SK-N-SH (cell line): ENCODE results near the gene NOTCH4. TPM values are rescaled to one million over a fixed set of nuclear protein-coding genes. Genes with fewer than 3 reads are reported as not detected.

Experiments
- CTCF ChIA-PET: fragments of 300-600, 350-600 bp; formaldehyde crosslinking; extraction: SDS; loops from one replicate; lab custom pipeline; 2021; lab: Yijun Ruan, JAX
- POLR2A ChIA-PET: fragments of 350-600 bp; sonication (Branson Sonifier 250); formaldehyde crosslinking; extraction: SDS; loops from one replicate; lab custom pipeline; 2020; ENCODE audit warnings: antibody characterized with exemption, inconsistent platforms; lab: Yijun Ruan, JAX
- DNase-seq: peaks from one replicate; pipeline ENCODE4 v3.0.0; 2012
- H2AFZ ChIP-seq: fragments of 200-600 bp; sonication (generic); 2 replicates; pipeline ENCODE4 v1.8.1; 2016; ENCODE audit warnings: antibody characterized with exemption, mild to moderate bottlenecking, low read depth
- H3F3A ChIP-seq: fragments of 200-600 bp; sonication (generic); replicated peaks from 2 replicates; pipeline ENCODE3; 2016; ENCODE audit warnings: antibody characterized with exemption, mild to moderate bottlenecking; ENCODE audit not compliant: insufficient read depth
- H3K27ac ChIP-seq, 2 experiments: fragments of 200-500 bp in 1 of 2; fragments of 200-600 bp in 1 of 2; sonication (Bioruptor generic) in 1 of 2; sonication (generic), shearing (Covaris generic) in 1 of 2; 2 replicates each; pipeline versions ENCODE4 v1.5.1 to v1.6.1; 2014 to 2016; ENCODE audit warnings: low read depth in 2 of 2, inconsistent platforms in 1 of 2, low read length in 1 of 2, mild to moderate bottlenecking in 1 of 2, mixed read lengths in 1 of 2
- H3K27me3 ChIP-seq: fragments of 200-600 bp; sonication (generic), shearing (Covaris generic); 2 replicates; pipeline ENCODE4 v1.6.1; 2016; ENCODE audit warnings: mixed run types; ENCODE audit not compliant: insufficient read depth
- H3K36me3 ChIP-seq, 2 experiments: fragments of 200-500 bp in 1 of 2; fragments of 200-600 bp in 1 of 2; sonication (Bioruptor generic) in 1 of 2; sonication (generic) in 1 of 2; replicated peaks in 1 of 2; 2 replicates each; pipeline versions ENCODE3 to v1.5.1; 2014 to 2016; ENCODE audit warnings: low read length in 1 of 2, mild to moderate bottlenecking in 1 of 2; ENCODE audit not compliant: insufficient read depth in 2 of 2, control insufficient read depth in 1 of 2
- H3K4me1 ChIP-seq, 2 experiments: fragments of 200-500 bp in 1 of 2; fragments of 200-600 bp in 1 of 2; sonication (Bioruptor generic) in 1 of 2; sonication (generic), shearing (Covaris generic) in 1 of 2; 2 replicates each; pipeline versions ENCODE4 v1.5.1 to v1.6.1; 2014 to 2016; ENCODE audit warnings: low read depth in 1 of 2, low read length in 1 of 2, mixed run types in 1 of 2; ENCODE audit not compliant: insufficient read depth in 2 of 2, control insufficient read depth in 1 of 2
- H3K4me2 ChIP-seq: fragments of 200-600 bp; sonication (generic), shearing (Covaris generic); 2 replicates; pipeline ENCODE4 v1.6.1; 2017; ENCODE audit warnings: mixed run types
- H3K4me3 ChIP-seq, 2 experiments: fragments of 200-500 bp in 1 of 2; fragments of 200-600 bp in 1 of 2; sonication (Bioruptor generic) in 1 of 2; sonication (generic), shearing (Covaris generic) in 1 of 2; 2 replicates each; pipeline versions ENCODE4 v1.5.1 to v1.8.1; 2014 to 2016; ENCODE audit warnings: low read depth in 2 of 2, inconsistent platforms in 1 of 2, low read length in 1 of 2, mild to moderate bottlenecking in 1 of 2, mixed read lengths in 1 of 2, moderate library complexity in 1 of 2
- H3K79me2 ChIP-seq: fragments of 200-600 bp; sonication (generic); 2 replicates; pipeline ENCODE4 v1.8.1; 2017; ENCODE audit warnings: mild to moderate bottlenecking; ENCODE audit not compliant: insufficient read depth
- H3K9ac ChIP-seq: fragments of 200-600 bp; sonication (generic); 2 replicates; pipeline ENCODE4 v1.6.1; 2017; ENCODE audit warnings: mixed run types
- H3K9me2 ChIP-seq: fragments of 200-600 bp; sonication (generic); 2 replicates; pipeline ENCODE4 v1.6.1; 2017; ENCODE audit warnings: mixed run types
- H3K9me3 ChIP-seq: fragments of 200-600 bp; sonication (generic); 2 replicates; pipeline ENCODE4 v1.6.1; 2017; ENCODE audit warnings: mixed run types, mild to moderate bottlenecking, moderate library complexity
- H4K20me1 ChIP-seq: fragments of 200-600 bp; sonication (generic); 2 replicates; pipeline ENCODE4 v1.6.1; 2017; ENCODE audit warnings: mild to moderate bottlenecking, mixed run types; ENCODE audit not compliant: insufficient read depth
- CHD2 ChIP-seq: fragments of 150-350 bp; IDR thresholded peaks from 2 replicates; pipeline ENCODE4 v1.6.1; 2018; ENCODE audit warnings: low read length; ENCODE audit not compliant: partially characterized antibody
- ELF1 ChIP-seq: IDR thresholded peaks from 2 replicates; pipeline ENCODE4 v1.4.0; 2012
- FOXJ3 ChIP-seq: sonication (generic); formaldehyde crosslinking; IDR thresholded peaks from 2 replicates; pipeline ENCODE4 v1.5.1; 2020; ENCODE audit warnings: mild to moderate bottlenecking, missing genetic modification reagents
- GABPA ChIP-seq: IDR thresholded peaks from 2 replicates; pipeline ENCODE4 v1.4.0; 2012; ENCODE audit warnings: low read depth, mild to moderate bottlenecking
- GATA2 ChIP-seq: sonication (generic); formaldehyde crosslinking; IDR thresholded peaks from 2 replicates; pipeline ENCODE4 v1.5.0; 2020; ENCODE audit warnings: mild to moderate bottlenecking, missing genetic modification reagents
- NRF1 ChIP-seq: IDR thresholded peaks from 2 replicates; pipeline ENCODE4 v1.6.1; 2012; ENCODE audit warnings: low read depth, mild to moderate bottlenecking, low read length
- RAD21 ChIP-seq: IDR thresholded peaks from 2 replicates; pipeline ENCODE4 v1.6.1; 2012; ENCODE audit warnings: mild to moderate bottlenecking, low read length
- SIN3A ChIP-seq: IDR thresholded peaks from 2 replicates; pipeline ENCODE4 v1.6.1; 2012; ENCODE audit warnings: low read depth, mild to moderate bottlenecking, low read length, moderate library complexity, borderline replicate concordance
- WGBS: methylation state at CpG from one replicate; pipeline ENCODE4 v1.1.6; 2017; ENCODE audit warnings: low lambda C conversion rate; 5-methylcytosine and 5-hydroxymethylcytosine counted together
- polyA plus RNA-seq, 3 experiments: library from polyadenylated mRNA; depleted of rRNA; stranded (reverse); fragments of >200 nt; gene quantifications; 2 replicates each; pipeline ENCODE4 v1.2.3, GENCODE V29; 2012
- TF ChIP-seq, protein P1 (sequence below): IDR thresholded peaks from 2 replicates; pipeline ENCODE4 v1.4.0; 2012; ENCODE audit warnings: low read depth, borderline replicate concordance
- TF ChIP-seq, protein P2 (sequence below): fragments of 200-600 bp; sonication (generic); IDR thresholded peaks from 2 replicates; pipeline ENCODE4 v1.6.1; 2017; ENCODE audit warnings: antibody characterized with exemption, mild to moderate bottlenecking, moderate library complexity
- TF ChIP-seq, protein P3 (sequence below): IDR thresholded peaks from 2 replicates; pipeline ENCODE4 v1.4.0; 2012; ENCODE audit warnings: low read depth
- TF ChIP-seq, protein P4 (sequence below): IDR thresholded peaks from 2 replicates; pipeline ENCODE4 v1.4.0; 2012; ENCODE audit warnings: low read depth, borderline replicate concordance

NOTCH4 gene
- polyA plus RNA-seq, 1 of the 3 experiments (the other 2 are of a cell fraction) = 2.5 TPM

DNA sequence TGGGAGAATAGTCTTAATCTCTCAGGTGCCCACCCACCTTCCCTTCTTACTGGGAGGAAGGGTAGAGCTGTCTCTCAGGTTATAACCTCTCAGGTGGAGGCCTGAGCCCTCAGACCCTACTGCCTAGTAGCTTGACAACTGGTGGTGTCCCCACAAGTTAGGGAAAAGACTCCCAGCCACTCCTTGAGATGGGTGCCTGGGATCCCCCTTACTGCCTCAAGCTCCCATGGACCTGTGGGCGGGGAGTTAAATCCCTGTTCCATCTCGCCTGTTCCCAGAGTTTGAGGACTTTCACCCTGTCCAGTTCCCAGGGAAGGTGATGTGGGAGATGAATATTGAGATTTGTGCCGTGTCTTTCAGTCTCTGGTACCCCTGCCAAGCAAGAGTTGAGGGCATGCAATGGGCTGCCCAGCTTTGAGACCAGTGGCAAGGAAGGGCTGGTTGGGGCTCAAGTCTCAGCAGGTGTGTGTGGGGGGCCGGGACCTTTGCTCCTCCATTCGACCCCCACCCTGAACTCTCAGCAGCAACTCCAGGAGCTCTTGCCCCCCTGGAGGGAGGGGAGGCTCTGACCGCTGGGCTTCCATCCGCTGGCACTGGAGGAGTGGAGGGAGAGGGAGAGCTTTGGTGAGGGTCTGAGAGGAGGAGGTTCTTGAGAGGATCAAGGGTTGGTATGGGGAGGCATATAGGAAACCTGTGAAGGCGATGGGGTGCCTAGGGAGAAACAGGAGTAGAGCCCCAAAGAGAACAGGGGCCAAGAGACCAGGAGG is 32.8 kb downstream of the NOTCH4 start:
- WGBS = 98% methylated on average over 8 of the region's 8 CpGs
- Histone ChIP-seq H4K20me1 (no peaks in the 10 kb centered on the region), H3K9ac (no peak overlapping the region), H3K27ac (peak overlapping the region; percentile 29 to 87; a peak in 3 of 4 replicates), H3K9me2 (no peaks in the 10 kb centered on the region), H3K4me3 (no peak overlapping the region; a peak in 1 of 4 replicates), H3K79me2 (peaks cover 21% of the 10 kb centered on the region), H3K36me3 (peaks cover 8 to 17% of the 10 kb centered on the region in 2 experiments), H2AFZ (no peak overlapping the region)
- POLR2A ChIA-PET = interaction anchor here (3.1 kb wide), 1 partner anchor 13 kb away, joined by 22 read pairs; the partner anchor contains the start of gene RNF5
- TF ChIP-seq, protein P1, sequence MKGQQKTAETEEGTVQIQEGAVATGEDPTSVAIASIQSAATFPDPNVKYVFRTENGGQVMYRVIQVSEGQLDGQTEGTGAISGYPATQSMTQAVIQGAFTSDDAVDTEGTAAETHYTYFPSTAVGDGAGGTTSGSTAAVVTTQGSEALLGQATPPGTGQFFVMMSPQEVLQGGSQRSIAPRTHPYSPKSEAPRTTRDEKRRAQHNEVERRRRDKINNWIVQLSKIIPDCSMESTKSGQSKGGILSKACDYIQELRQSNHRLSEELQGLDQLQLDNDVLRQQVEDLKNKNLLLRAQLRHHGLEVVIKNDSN = no peak
- TF ChIP-seq SIN3A (no peak), GATA2 (CRISPR knock-in tag) (no peak), NRF1 (no peak), GABPA (no peak), CHD2 (no peak), FOXJ3 (no peak), RAD21 (no peak), ELF1 (no peak)
- TF ChIP-seq, protein P2, sequence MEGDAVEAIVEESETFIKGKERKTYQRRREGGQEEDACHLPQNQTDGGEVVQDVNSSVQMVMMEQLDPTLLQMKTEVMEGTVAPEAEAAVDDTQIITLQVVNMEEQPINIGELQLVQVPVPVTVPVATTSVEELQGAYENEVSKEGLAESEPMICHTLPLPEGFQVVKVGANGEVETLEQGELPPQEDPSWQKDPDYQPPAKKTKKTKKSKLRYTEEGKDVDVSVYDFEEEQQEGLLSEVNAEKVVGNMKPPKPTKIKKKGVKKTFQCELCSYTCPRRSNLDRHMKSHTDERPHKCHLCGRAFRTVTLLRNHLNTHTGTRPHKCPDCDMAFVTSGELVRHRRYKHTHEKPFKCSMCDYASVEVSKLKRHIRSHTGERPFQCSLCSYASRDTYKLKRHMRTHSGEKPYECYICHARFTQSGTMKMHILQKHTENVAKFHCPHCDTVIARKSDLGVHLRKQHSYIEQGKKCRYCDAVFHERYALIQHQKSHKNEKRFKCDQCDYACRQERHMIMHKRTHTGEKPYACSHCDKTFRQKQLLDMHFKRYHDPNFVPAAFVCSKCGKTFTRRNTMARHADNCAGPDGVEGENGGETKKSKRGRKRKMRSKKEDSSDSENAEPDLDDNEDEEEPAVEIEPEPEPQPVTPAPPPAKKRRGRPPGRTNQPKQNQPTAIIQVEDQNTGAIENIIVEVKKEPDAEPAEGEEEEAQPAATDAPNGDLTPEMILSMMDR = no peak
- TF ChIP-seq, protein P3, sequence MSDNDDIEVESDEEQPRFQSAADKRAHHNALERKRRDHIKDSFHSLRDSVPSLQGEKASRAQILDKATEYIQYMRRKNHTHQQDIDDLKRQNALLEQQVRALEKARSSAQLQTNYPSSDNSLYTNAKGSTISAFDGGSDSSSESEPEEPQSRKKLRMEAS = no peak
- TF ChIP-seq, protein P4, sequence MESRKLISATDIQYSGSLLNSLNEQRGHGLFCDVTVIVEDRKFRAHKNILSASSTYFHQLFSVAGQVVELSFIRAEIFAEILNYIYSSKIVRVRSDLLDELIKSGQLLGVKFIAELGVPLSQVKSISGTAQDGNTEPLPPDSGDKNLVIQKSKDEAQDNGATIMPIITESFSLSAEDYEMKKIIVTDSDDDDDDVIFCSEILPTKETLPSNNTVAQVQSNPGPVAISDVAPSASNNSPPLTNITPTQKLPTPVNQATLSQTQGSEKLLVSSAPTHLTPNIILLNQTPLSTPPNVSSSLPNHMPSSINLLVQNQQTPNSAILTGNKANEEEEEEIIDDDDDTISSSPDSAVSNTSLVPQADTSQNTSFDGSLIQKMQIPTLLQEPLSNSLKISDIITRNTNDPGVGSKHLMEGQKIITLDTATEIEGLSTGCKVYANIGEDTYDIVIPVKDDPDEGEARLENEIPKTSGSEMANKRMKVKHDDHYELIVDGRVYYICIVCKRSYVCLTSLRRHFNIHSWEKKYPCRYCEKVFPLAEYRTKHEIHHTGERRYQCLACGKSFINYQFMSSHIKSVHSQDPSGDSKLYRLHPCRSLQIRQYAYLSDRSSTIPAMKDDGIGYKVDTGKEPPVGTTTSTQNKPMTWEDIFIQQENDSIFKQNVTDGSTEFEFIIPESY = no peak
- TF ChIP-seq, all 33 proteins: peak for 0
- Histone ChIP-seq H3K27me3 (no peaks in the 10 kb centered on the region), H3K9me3 (no peaks in the 10 kb centered on the region), H3K4me1 (peaks cover 0 to 25% of the 10 kb centered on the region in 2 experiments; a peak in 1 of 4 replicates), H3K4me2 (peak overlapping the region; percentile 92; the same call in 1 of the 2 replicates), H3F3A (peaks cover 19% of the 10 kb centered on the region)
- CTCF ChIA-PET = interaction anchor here (2.1 to 2.2 kb wide), 2 partner anchors 22 to 73 kb away, joined by 5 to 7 read pairs; no protein-coding TSS in a partner anchor
- DNase-seq = no peak
